GM12874 (cell line): ENCODE results near the gene CORIN.

ENCODE experiments used
- TF ChIP-seq, protein P1 (sequence below): IDR thresholded peaks from 2 replicates; pipeline ENCODE4 v1.5.1; 2011; ENCODE audit warnings: low read depth, mild to moderate bottlenecking, control low read depth, low read length, moderate library complexity; ENCODE audit not compliant: insufficient read depth

CORIN gene

GRCh38 chr4:47719576-47719975, 118.3 kb downstream of the CORIN start:
- TF ChIP-seq, protein P1, sequence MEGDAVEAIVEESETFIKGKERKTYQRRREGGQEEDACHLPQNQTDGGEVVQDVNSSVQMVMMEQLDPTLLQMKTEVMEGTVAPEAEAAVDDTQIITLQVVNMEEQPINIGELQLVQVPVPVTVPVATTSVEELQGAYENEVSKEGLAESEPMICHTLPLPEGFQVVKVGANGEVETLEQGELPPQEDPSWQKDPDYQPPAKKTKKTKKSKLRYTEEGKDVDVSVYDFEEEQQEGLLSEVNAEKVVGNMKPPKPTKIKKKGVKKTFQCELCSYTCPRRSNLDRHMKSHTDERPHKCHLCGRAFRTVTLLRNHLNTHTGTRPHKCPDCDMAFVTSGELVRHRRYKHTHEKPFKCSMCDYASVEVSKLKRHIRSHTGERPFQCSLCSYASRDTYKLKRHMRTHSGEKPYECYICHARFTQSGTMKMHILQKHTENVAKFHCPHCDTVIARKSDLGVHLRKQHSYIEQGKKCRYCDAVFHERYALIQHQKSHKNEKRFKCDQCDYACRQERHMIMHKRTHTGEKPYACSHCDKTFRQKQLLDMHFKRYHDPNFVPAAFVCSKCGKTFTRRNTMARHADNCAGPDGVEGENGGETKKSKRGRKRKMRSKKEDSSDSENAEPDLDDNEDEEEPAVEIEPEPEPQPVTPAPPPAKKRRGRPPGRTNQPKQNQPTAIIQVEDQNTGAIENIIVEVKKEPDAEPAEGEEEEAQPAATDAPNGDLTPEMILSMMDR: no peak

DNA sequence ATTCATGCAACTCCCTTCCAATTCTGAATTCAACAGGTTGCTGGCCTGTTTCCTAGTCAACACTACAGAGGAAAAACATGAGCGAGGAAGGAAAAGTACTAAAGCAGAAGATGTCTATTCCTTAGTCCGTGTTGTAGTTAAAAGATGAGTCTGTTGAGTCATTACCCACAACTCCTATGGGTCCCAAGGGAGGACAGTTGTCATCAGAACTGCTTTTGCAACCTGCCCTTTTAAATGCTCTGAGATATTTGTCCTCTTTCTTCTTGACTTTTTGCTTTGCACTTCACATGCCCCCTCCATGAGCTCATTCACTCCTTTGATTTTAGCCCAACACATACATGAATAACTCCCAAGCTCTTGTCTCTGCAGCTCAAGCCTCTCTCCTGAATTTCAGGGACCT, 119.2 kb downstream of the CORIN start:
- TF ChIP-seq, protein P1: no peak

DNA sequence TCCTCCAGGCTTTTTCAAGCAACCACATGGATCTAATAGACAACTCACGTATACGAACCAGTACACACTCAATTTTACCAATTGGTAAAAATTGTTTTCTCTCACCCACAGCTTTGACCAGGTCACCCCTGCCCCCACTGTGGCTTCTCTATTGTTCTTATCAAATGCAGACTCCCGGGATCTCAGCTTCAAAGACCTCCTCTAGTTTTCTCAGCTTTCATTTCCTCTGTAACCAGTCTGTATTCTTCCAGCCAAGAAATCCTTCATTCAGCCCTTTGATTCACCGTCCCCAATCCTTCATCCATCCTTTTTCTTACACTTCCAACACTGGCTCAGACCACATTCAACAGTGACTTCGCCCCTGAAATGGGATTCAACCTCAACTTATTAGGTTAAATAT, 120.7 kb downstream of the CORIN start:
- TF ChIP-seq, protein P1: no peak

DNA sequence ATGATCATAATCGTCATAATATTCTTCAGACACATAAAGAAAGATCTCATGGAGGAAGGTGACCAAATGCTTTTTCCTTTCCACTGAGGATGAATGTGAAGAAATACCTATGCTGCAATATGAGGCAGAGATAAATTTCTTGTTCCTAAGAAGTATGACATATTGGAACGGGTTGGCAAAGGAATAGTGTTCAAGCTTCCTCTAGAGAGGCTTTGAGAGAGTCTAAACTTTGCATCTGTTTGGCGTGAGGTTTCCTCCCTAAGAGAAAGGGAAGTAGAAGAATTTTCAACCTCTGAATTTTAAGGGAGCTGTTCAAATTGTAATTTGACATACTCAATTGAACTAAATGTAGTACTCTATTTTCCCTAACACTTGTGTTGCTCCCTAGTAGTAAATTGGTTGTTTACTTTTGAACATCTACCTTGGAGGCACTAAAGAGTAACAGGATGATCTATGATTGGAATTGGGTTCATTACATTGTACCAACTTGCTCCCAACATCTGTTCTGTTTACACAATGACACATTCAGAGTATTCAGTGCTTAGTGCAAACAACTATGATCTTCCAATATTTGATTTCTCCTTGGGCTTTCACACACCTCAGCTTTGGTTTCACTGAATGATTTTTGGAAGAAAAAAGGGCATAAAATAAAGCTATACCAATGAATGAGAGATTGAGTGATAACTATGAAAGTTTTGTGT, 122.0 kb downstream of the CORIN start:
- TF ChIP-seq, protein P1: no peak

- TF ChIP-seq, protein P1: no peak
Observed at GRCh38 chr4:47714269-47714668, 123.6 kb downstream of the CORIN start.

DNA sequence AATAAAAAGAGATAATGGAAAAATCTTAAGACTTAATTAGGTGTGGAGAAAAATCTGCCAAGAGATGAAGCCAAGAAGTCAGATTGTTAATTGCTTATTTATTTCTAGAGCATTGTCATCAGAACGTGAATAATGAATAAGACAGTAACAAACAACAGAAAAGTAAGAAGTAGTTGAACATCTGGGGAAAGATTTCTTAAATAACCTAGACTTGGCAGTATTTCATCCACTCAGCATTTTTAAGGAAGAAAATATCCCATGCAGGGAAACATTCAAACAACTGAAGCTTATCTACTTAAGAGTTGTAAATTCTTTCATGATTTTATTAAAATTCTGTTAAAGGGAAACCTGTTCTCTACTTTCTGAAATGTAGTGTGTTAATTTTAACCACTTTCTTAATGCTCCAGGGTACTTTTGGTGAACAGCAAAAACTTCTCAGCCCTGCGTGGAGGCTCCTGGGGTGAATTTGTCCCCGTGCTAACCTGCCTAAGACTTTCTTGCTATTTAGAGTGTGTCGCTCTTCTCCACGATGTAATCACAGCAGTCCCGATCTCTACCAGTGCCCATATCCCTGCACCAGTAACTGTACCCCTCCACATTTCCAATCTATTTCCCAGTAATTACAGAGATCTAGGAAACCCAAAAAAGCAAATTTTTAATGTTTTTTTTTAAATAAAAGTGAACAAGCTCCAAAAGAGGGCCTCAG, 124.6 kb downstream of the CORIN start:
- TF ChIP-seq, protein P1: no peak

- TF ChIP-seq, protein P1: no peak
Observed at GRCh38 chr4:47711646-47712045, 126.2 kb downstream of the CORIN start.
